Spleen (tissue), 7 donors: ENCODE results near the gene OXA1L.

ENCODE experiments used
- CTCF ChIP-seq, 11 experiments: fragments of 200-600 bp in 7 of 11; fragments of 450-650 bp in 4 of 11; sonication (generic) in 4 of 11; IDR thresholded peaks in 8 of 11; conservative IDR thresholded peaks in 3 of 11; 1 replicate in 7 of 11; 2 replicates in 4 of 11; pipeline versions ENCODE4 v1.4.0 to v1.8.0; 2016 to 2021; ENCODE audit warnings: antibody characterized with exemption in 11 of 11, inconsistent platforms in 4 of 11, mild to moderate bottlenecking in 1 of 11
- POLR2A ChIP-seq, 3 donors: fragments of 450-650 bp; IDR thresholded peaks; one replicate each; pipeline ENCODE4 v1.5.1; 2017; ENCODE audit warnings: antibody characterized with exemption in 3 of 3, mild to moderate bottlenecking in 1 of 3
- POLR2AphosphoS5 ChIP-seq, 3 donors: sonication (generic); formaldehyde crosslinking; IDR thresholded peaks; one replicate each; pipeline ENCODE4 v1.5.1; 2017; ENCODE audit warnings: antibody characterized with exemption in 3 of 3
- donor health status: DM: no; HTN: no; CAD: no; lungs with moderate emphysema.
- donor health status: DM: no; HTN: no; CAD: no.
- donor health status: DM: no; HTN: no; CAD: no.

DNA sequence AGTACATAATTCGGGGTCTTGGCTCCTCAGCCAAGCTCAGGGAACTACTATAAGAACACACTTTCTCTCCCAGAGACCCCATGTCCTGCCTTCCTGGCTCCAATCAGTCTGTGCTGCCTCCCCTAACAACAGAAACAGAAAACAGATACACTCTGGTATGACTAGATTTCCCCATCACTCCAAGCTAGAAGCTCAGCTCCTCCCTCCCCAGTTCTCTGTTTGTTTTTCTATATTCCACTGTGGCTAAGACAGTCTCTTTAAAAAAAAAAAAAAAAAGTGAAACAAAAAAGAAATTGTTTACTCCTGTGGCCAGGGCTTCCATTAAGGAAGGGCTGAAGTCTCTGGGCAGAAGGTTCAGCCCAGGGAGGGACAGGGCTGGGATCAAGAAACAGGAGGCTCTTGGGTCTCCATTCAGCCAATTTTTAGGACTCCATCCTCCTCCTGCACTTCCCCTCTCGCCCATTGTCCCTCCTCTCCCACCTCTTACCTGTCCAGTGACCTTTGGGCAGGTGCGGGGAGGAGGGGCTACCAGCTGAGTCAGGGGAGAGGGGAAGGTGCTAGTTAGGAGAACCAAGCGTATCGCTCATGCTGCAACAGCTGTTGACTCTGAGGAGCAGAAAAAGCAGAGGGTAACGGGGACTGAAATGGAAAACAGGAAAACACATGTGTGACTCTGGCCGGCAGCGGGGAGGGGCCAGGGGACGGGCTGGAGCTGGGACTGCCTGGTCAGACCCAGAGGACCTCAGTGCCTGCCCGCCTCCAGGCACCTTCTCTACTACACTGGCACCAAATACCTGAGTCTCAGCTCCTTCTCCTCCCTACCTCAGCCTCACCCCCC is 52.9 kb downstream of the OXA1L start:
- TF ChIP-seq CTCF (IDR thresholded peaks at IDR 0.05 in 8 of 11, conservative IDR thresholded peaks at IDR 0.05 in 3 of 11) (no peak), POLR2A (IDR thresholded peaks at IDR 0.05) (no peak), POLR2AphosphoS5 (IDR thresholded peaks at IDR 0.05) (peak; percentile 49 to 84 (median 71))
